Right lobe of liver (tissue), 6 donors: ENCODE data around the gene KRTAP5-4. TPM values are rescaled to one million over a fixed set of nuclear protein-coding genes. Genes with fewer than 3 reads are reported as not detected.

ENCODE experiments used
- ATAC-seq, 4 donors: fragments of 200-7000 bp; cut with Tn5 transposase; one replicate each; pipeline ENCODE4 v1.9.1; 2020; ENCODE audit warnings: mild to moderate bottlenecking in 4 of 4, moderate library complexity in 4 of 4
- DNase-seq, 3 donors: peaks; one replicate each; pipeline ENCODE4 v3.0.0-alpha.2; 2020
- H3K27ac ChIP-seq, 3 donors: fragments of 200-600 bp; one replicate each; pipeline ENCODE4 v1.8.0; 2022
- H3K27me3 ChIP-seq, 2 donors: fragments of 200-600 bp; one replicate each; pipeline ENCODE4 v1.8.0; 2022
- H3K36me3 ChIP-seq, 4 donors: fragments of 200-600 bp; sonication (generic) in 1 of 4; one replicate each; pipeline versions ENCODE4 v1.5.1 to v1.8.0; 2017 to 2022; ENCODE audit warnings: control low read depth in 1 of 4
- H3K4me1 ChIP-seq, 4 donors: fragments of 200-600 bp; sonication (generic) in 1 of 4; one replicate each; pipeline versions ENCODE4 v1.5.1 to v1.8.0; 2017 to 2022; ENCODE audit warnings: control low read depth in 1 of 4
- H3K4me3 ChIP-seq, 3 donors: fragments of 200-600 bp; one replicate each; pipeline ENCODE4 v1.8.0; 2022
- H3K9me3 ChIP-seq, 4 donors: fragments of 200-600 bp; sonication (generic) in 1 of 4; one replicate each; pipeline versions ENCODE4 v1.5.1 to v1.8.0; 2017 to 2022; ENCODE audit warnings: control low read depth in 1 of 4
- POLR2A ChIP-seq: fragments of 450-650 bp; IDR thresholded peaks from one replicate; pipeline ENCODE4 v1.6.1; 2017; ENCODE audit warnings: antibody characterized with exemption, mild to moderate bottlenecking
- WGBS: methylation state at CpG from one replicate; pipeline ENCODE4 v1.1.6; 2018; ENCODE audit warnings: low coverage, low lambda C conversion rate; ENCODE audit not compliant: insufficient coverage; ENCODE audit errors: missing lambda C conversion rate; 5-methylcytosine and 5-hydroxymethylcytosine counted together
- intact Hi-C, 2 donors: fragments of 100-400 bp; cut with DNase I; formaldehyde crosslinking; loops; one replicate each; pipeline versions ENCODE4 v1.11.2 to v1.14.1; 2022
- total RNA-seq, 6 experiments: library from RNA; depleted of rRNA in 2 of 6; stranded (reverse); fragments of >200 nt in 2 of 6; fragmentation: NEBNext Ultra II Directional in 3 of 6; extraction: Animal tissue kit (Norgen Biotek cat#: 25700) in 3 of 6; gene quantifications; one replicate each; pipeline versions ENCODE4 v1.1.0 to v1.2.4, GENCODE V29; 2016 to 2023
- TF ChIP-seq, protein P1 (sequence below), 4 donors: fragments of 200-600 bp in 3 of 4; fragments of 450-650 bp in 1 of 4; IDR thresholded peaks; one replicate each; pipeline versions ENCODE4 v1.5.1 to v1.8.0; 2016 to 2022; ENCODE audit warnings: antibody characterized with exemption in 4 of 4, mild to moderate bottlenecking in 2 of 4
- donor health status: DM: no; HTN: yes; CAD: no.
- donor health status: DM: no; HTN: no; CAD: no.
- donor health status: DM: no; HTN: no; CAD: no.
- donor health status: DM: no; HTN: yes; CAD: no.
- donor health status: DM: no; HTN: yes; CAD: no.

The KRTAP5-4 gene
- total RNA-seq, 6 experiments from 2014 or later, result not detected

DNA sequence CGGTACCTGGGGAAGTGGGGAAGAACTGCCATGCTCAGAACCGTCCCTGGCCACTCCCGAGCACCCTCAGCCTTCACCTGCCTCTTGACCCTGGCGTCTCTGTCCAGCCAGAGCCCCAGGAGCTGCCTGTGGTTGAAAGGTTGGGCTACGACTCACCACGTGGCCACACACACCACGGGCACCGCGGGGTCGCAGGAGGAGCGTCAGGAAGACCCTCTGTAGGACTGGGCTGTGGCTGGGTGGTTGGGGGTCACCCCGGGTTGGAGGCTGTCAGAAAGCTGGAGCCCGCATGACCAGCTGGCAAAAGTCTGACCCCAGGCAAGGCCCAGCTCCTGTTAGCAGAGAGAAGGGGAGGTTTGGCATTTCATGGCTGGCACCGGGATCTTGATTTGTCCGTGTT is 19.2 kb upstream of the KRTAP5-4 start:
- Histone ChIP-seq H3K4me1 (no peaks in the 10 kb centered on the region), H3K27me3 (no peaks in the 10 kb centered on the region), H3K4me3 (no peak overlapping the region), H3K27ac (no peak overlapping the region), H3K9me3 (no peaks in the 10 kb centered on the region), H3K36me3 (no peaks in the 10 kb centered on the region)
- intact Hi-C loops, result no loop called here
- peak in 1 of 3 donors; percentile 53 for DNase-seq
- no peak for ATAC-seq
- no CpG with 5 or more reads among the region's 15 CpGs for WGBS
- no peak for TF ChIP-seq POLR2A
- TF ChIP-seq, protein P1, sequence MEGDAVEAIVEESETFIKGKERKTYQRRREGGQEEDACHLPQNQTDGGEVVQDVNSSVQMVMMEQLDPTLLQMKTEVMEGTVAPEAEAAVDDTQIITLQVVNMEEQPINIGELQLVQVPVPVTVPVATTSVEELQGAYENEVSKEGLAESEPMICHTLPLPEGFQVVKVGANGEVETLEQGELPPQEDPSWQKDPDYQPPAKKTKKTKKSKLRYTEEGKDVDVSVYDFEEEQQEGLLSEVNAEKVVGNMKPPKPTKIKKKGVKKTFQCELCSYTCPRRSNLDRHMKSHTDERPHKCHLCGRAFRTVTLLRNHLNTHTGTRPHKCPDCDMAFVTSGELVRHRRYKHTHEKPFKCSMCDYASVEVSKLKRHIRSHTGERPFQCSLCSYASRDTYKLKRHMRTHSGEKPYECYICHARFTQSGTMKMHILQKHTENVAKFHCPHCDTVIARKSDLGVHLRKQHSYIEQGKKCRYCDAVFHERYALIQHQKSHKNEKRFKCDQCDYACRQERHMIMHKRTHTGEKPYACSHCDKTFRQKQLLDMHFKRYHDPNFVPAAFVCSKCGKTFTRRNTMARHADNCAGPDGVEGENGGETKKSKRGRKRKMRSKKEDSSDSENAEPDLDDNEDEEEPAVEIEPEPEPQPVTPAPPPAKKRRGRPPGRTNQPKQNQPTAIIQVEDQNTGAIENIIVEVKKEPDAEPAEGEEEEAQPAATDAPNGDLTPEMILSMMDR (IDR thresholded peaks at IDR 0.05), result no peak

DNA sequence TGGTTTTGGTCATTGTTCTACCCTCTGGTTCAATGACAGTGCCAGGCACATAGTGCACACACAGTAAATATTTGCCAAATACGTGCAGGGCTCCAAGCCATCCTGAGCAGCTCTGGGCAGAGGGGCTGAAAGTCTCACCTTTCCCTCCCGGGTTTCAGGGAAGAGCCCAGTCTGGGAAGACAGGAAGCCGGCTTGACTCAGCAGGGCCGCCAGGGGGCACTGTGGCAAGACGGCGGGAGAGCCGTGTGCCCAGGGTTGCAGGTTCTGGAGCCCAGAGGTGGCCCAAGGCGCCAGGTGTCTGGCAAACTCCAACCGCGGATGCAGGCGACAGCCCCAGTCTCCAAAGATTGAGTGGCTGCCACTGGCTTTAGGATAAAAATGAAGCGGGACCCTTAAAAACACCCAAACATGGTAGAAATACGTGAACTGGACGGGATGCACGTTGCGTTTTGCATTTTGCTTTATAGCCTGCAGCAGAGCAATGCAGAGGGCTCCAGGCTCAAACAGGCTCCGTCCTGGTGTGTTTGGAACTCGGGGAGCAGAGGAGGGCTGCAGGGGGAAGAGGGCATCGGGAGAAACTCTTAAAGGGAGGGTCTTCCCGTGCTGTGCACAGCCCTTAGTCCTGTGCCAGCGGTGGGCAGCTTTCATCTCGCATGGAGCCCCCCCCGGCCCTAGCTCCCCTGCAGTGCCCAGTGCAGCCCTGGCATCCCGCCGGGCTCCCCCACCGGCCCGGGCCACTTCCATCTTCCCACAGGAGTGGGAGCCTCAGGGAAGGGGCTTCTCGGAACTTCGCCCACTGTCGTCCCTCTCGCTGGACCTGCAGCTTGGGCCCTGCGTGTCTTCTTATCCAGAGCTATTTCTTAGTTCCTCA is 18.4 kb upstream of the KRTAP5-4 start:
- ATAC-seq (peak; percentile 84 to 92 (median 90)), DNase-seq (peak; percentile 55 to 68 (median 61))
- H3K9me3 ChIP-seq, result no peaks in the 10 kb centered on the region
- no peaks in the 10 kb centered on the region for H3K27me3 ChIP-seq
- no peak overlapping the region for H3K4me3 ChIP-seq
- no peaks in the 10 kb centered on the region for H3K4me1 ChIP-seq
- WGBS, result 29% methylated on average over 14 of the region's 32 CpGs
- intact Hi-C loops, result no loop called here
- no peaks in the 10 kb centered on the region for H3K36me3 ChIP-seq
- no peak overlapping the region for H3K27ac ChIP-seq
- TF ChIP-seq POLR2A, result no peak
- TF ChIP-seq, protein P1 (IDR thresholded peaks at IDR 0.05), result peak; percentile 66 to 93 (median 88)

DNA sequence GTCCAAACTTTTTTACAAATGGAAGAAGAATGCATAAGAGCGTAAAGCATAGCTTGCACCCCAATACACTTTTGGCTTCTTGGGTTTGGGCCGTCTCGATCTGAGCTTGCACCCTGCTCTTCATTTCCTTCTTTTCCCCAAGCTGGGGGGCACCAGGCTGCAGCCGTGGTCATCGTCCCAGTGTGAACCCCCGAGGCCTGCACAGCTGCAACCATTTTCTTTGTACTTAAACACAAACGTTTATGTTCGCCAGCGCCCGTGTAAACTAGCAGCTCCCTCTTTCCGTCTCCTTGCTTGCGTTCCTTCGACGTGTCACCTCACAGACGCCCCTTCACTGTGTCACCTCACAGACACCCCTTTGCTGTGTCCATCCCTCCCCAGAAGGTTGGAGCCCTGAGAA is 17.7 kb upstream of the KRTAP5-4 start:
- no peak overlapping the region for H3K4me3 ChIP-seq
- H3K36me3 ChIP-seq, result no peaks in the 10 kb centered on the region
- no peak for ATAC-seq
- no peak for TF ChIP-seq POLR2A
- TF ChIP-seq, protein P1 (IDR thresholded peaks at IDR 0.05), result no peak
- no peaks in the 10 kb centered on the region for H3K4me1 ChIP-seq
- no peak for DNase-seq
- 45% methylated on average over 15 of the region's 15 CpGs for WGBS
- H3K27ac ChIP-seq, result no peak overlapping the region
- H3K9me3 ChIP-seq, result no peaks in the 10 kb centered on the region
- intact Hi-C loops, result loop anchor here in 1 of 2 donors (10.0 kb wide), 1 partner anchor 95 kb away; no protein-coding TSS in a partner anchor
- H3K27me3 ChIP-seq, result no peaks in the 10 kb centered on the region

GRCh38 chr11:1639102-1639620 is 17.2 kb upstream of the KRTAP5-4 start:
- intact Hi-C loops, result loop anchor here in 1 of 2 donors (10.0 kb wide), 1 partner anchor 94 kb away; no protein-coding TSS in a partner anchor
- Histone ChIP-seq H3K27me3 (no peaks in the 10 kb centered on the region), H3K36me3 (no peaks in the 10 kb centered on the region)

More at GRCh38 chr11:1639102-1639620, 17.2 kb upstream of the KRTAP5-4 start:
- 47% methylated on average over 15 of the region's 18 CpGs for WGBS
- TF ChIP-seq, protein P1 (IDR thresholded peaks at IDR 0.05), result no peak
- TF ChIP-seq POLR2A, result no peak
- no peak for DNase-seq
- H3K4me3 ChIP-seq, result no peak overlapping the region
- no peak for ATAC-seq
- no peaks in the 10 kb centered on the region for H3K4me1 ChIP-seq
- H3K27ac ChIP-seq, result no peak overlapping the region
- H3K9me3 ChIP-seq, result no peaks in the 10 kb centered on the region
